ENCODE measurements around the gene WRAP53.

Gene WRAP53

GRCh38 chr17:7705269-7706255, 17.3 kb downstream of the WRAP53 start:
- no peak overlapping the region for H3K4me3 ChIP-seq (ENCODE audit: low read depth, low read length)
- TF ChIP-seq CTCF (IDR thresholded peaks at IDR 0.05; ENCODE audit: low read depth, low read length, missing control alignments) = no peak
- no peak for DNase-seq (ENCODE audit: low read depth)

GRCh38 chr17:7706631-7707354, 18.5 kb downstream of the WRAP53 start:
- H3K4me3 ChIP-seq (ENCODE audit: low read depth, low read length) = no peak overlapping the region
- DNase-seq (ENCODE audit: low read depth) = no peak
- TF ChIP-seq CTCF (IDR thresholded peaks at IDR 0.05; ENCODE audit: low read depth, low read length, missing control alignments) = no peak

GRCh38 chr17:7707446-7707845, 19.2 kb downstream of the WRAP53 start:
- H3K4me3 ChIP-seq (ENCODE audit: low read depth, low read length) = no peak overlapping the region
- TF ChIP-seq CTCF (IDR thresholded peaks at IDR 0.05; ENCODE audit: low read depth, low read length, missing control alignments) = no peak
- DNase-seq (ENCODE audit: low read depth) = no peak

- H3K4me3 ChIP-seq (ENCODE audit: low read depth, low read length) = no peak overlapping the region
- DNase-seq (ENCODE audit: low read depth) = no peak
- TF ChIP-seq CTCF (IDR thresholded peaks at IDR 0.05; ENCODE audit: low read depth, low read length, missing control alignments) = no peak
Measured at GRCh38 chr17:7707858-7708750, 19.8 kb downstream of the WRAP53 start.

- no peak overlapping the region for H3K4me3 ChIP-seq (ENCODE audit: low read depth, low read length)
- DNase-seq (ENCODE audit: low read depth) = no peak
- TF ChIP-seq CTCF (IDR thresholded peaks at IDR 0.05; ENCODE audit: low read depth, low read length, missing control alignments) = no peak
Measured at GRCh38 chr17:7709031-7709430, 20.8 kb downstream of the WRAP53 start.

- TF ChIP-seq CTCF (IDR thresholded peaks at IDR 0.05; ENCODE audit: low read depth, low read length, missing control alignments) = no peak
- no peak for DNase-seq (ENCODE audit: low read depth)
- no peak overlapping the region for H3K4me3 ChIP-seq (ENCODE audit: low read depth, low read length)
Measured at GRCh38 chr17:7710301-7710700, 22.0 kb downstream of the WRAP53 start.
